H1 (cell line): ENCODE data around the gene DRGX. TPM values are rescaled to one million over a fixed set of nuclear protein-coding genes. Genes with fewer than 3 reads are reported as not detected.

Source experiments
- HDAC2 ChIP-seq, 2 experiments: fragments of 300-600 bp in 1 of 2; sonication (generic) in 1 of 2; IDR thresholded peaks; 2 replicates each; pipeline ENCODE4 v1.6.1; 2011 to 2012; ENCODE audit warnings: low read depth in 2 of 2, low read length in 2 of 2, mild to moderate bottlenecking in 2 of 2, moderate library complexity in 2 of 2, borderline replicate concordance in 1 of 2, inconsistent platforms in 1 of 2
- TEAD4 ChIP-seq: IDR thresholded peaks from 2 replicates; pipeline ENCODE4 v1.6.1; 2012; ENCODE audit warnings: low read depth, low read length, inconsistent platforms, mixed read lengths
- polyA plus RNA-seq, 7 experiments: library from polyadenylated mRNA; depleted of rRNA in 3 of 7; stranded (reverse) in 5 of 7; unstranded in 2 of 7; fragments of >200 nt in 5 of 7; fragments of 200-250 nt in 2 of 7; gene quantifications; 1 replicate in 5 of 7; 2 replicates in 1 of 7; 4 replicates in 1 of 7; pipeline versions ENCODE4 v1.2.1 to v1.2.3, GENCODE V29; 2011 to 2013; ENCODE audit warnings: missing spikeins in 2 of 7, mixed read lengths in 2 of 7
- total RNA-seq: library from RNA; stranded (reverse); fragmentation: NEBNext Ultra II Directional; extraction: Animal tissue kit (Norgen Biotek cat#: 25700); gene quantifications from 2 replicates; pipeline ENCODE4 v1.2.1, GENCODE V29; 2021

DRGX gene
- total and polyA plus RNA-seq, 2 of the 8 experiments (the other 6 are each of a cell fraction or from before 2014, with no cell fraction given) = not detected

GRCh38 chr10:49385939-49386922 lies 9.7 kb downstream of the DRGX start (continued):
- TF ChIP-seq HDAC2 (IDR thresholded peaks at IDR 0.05; ENCODE audit: borderline replicate concordance in 1 of 2, low read depth in 2 of 2, low read length in 2 of 2) = no peak
- no peak for TF ChIP-seq TEAD4
